Sigmoid colon (tissue), 7 donors: ENCODE results near the gene SIGLEC12. TPM values are rescaled to one million over a fixed set of nuclear protein-coding genes. Genes with fewer than 3 reads are reported as not detected.

ENCODE experiments used
- DNase-seq: peaks from one replicate; pipeline ENCODE4 v3.0.0-alpha.2; 2019
- H3K27ac ChIP-seq, 4 donors: fragments of 200-600 bp; sonication (generic); one replicate each; pipeline ENCODE4 v1.5.1; 2016 to 2019; ENCODE audit warnings: mild to moderate bottlenecking in 1 of 4
- H3K27me3 ChIP-seq, 3 donors: fragments of 200-600 bp; sonication (generic); one replicate each; pipeline ENCODE4 v1.5.1; 2019; ENCODE audit warnings: mild to moderate bottlenecking in 1 of 3
- H3K36me3 ChIP-seq, 4 donors: fragments of 200-600 bp; sonication (generic); one replicate each; pipeline ENCODE4 v1.5.1; 2016 to 2019
- H3K4me1 ChIP-seq, 4 donors: fragments of 200-600 bp; sonication (generic); one replicate each; pipeline ENCODE4 v1.5.1; 2017 to 2019
- H3K4me3 ChIP-seq, 4 donors: fragments of 200-600 bp; sonication (generic); one replicate each; pipeline ENCODE4 v1.5.1; 2017 to 2019; ENCODE audit warnings: mild to moderate bottlenecking in 2 of 4, moderate library complexity in 1 of 4
- H3K9me3 ChIP-seq, 4 donors: fragments of 200-600 bp in 3 of 4; sonication (generic) in 3 of 4; one replicate each; pipeline versions ENCODE4 v1.5.1 to v1.6.1; 2013 to 2019
- CTCF ChIP-seq, 4 experiments: fragments of 450-650 bp in 3 of 4; fragments of 200-600 bp in 1 of 4; IDR thresholded peaks; one replicate each; pipeline ENCODE4 v1.5.1; 2016 to 2019; ENCODE audit warnings: antibody characterized with exemption in 4 of 4, mild to moderate bottlenecking in 3 of 4, moderate library complexity in 2 of 4
- EP300 ChIP-seq, 4 donors: sonication (generic); formaldehyde crosslinking; IDR thresholded peaks; one replicate each; pipeline ENCODE4 v1.6.1; 2017; ENCODE audit warnings: antibody characterized with exemption in 4 of 4
- POLR2A ChIP-seq, 2 donors: fragments of 450-650 bp; IDR thresholded peaks; one replicate each; pipeline ENCODE4 v1.6.1; 2016; ENCODE audit warnings: antibody characterized with exemption in 2 of 2, mild to moderate bottlenecking in 2 of 2, moderate library complexity in 2 of 2
- POLR2AphosphoS5 ChIP-seq, 4 donors: sonication (generic); formaldehyde crosslinking; IDR thresholded peaks; one replicate each; pipeline ENCODE4 v1.6.1; 2017; ENCODE audit warnings: antibody characterized with exemption in 4 of 4
- WGBS, 2 donors: extraction: QIAGEN DNeasy Blood & Tissue Kit; methylation state at CpG; one replicate each; pipeline ENCODE4 v1.1.7; 2013; 5-methylcytosine and 5-hydroxymethylcytosine counted together
- intact Hi-C: fragments of 100-400 bp; cut with DNase I; formaldehyde crosslinking; loops from one replicate; pipeline ENCODE4 v1.15.1; 2023
- polyA plus RNA-seq, 3 donors: library from polyadenylated mRNA; stranded (reverse); fragments of 200-250 nt; gene quantifications; one replicate each; pipeline ENCODE4 v1.2.3, GENCODE V29; 2013
- total RNA-seq, 4 donors: library from RNA; depleted of rRNA; stranded (reverse); fragments of >200 nt; gene quantifications; one replicate each; pipeline ENCODE4 v1.1.0, GENCODE V29; 2016
- donor health status: healthy with polysubstance abuse.
- donor health status: Bipolar disorder and iron deficiency.
- donor health status: healthy.

The SIGLEC12 gene
- total and polyA plus RNA-seq, 7 donors: 0.16 to 11.6 (median 0.86) TPM; not detected in 4

GRCh38 chr19:51478381-51479234, 23.0 kb downstream of the SIGLEC12 start, which contains the start of gene CEACAM18:
Gene CEACAM18, plus strand, starts transcription at chr19:51478539.
- Histone ChIP-seq H3K9me3 (no peaks in the 10 kb centered on the region), H3K4me3 (no peak within 1 kb of the TSS), H3K27ac (no peak within 1 kb of the TSS), H3K36me3 (no peaks in the 10 kb centered on the region), H3K4me1 (peaks cover 0 to 14% (median 5%) of the 10 kb centered on the region in 4 donors), H3K27me3 (peaks cover 0 to 16% (median 12%) of the 10 kb centered on the region in 3 donors)
- intact Hi-C loops: no loop called here
- WGBS, 2 donors: 51 to 57% methylated on average over 17 of the region's 17 CpGs
- DNase-seq: peak; percentile 27
- no peak for TF ChIP-seq CTCF (IDR thresholded peaks at IDR 0.05)
- no peak for TF ChIP-seq POLR2A (IDR thresholded peaks at IDR 0.05)
- no peak for TF ChIP-seq POLR2AphosphoS5 (IDR thresholded peaks at IDR 0.05)
- no peak for TF ChIP-seq EP300 (IDR thresholded peaks at IDR 0.05)

DNA sequence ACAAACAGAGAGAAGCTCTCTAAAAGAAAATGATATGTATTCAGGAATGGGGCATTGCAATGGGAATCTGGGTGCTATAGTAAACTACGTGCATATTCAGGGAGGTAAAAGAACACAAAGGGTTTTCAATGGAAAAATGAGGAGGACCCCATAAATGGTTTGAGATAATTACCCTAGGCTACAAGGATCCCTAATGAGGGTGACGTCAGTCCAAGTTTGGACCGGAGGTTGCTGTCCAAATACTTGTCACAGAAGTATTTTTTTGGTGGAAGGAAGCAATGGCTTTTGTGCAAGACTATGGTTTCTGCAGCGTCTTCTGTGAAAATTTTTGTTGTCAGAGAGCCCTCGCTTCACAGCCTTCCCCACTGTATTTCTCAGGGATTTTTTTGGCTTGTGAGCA, 24.3 kb downstream of the SIGLEC12 start:
- 59 to 69% methylated on average over 5 of the region's 5 CpGs for WGBS, 2 donors
- H3K27me3 ChIP-seq: peaks cover 0 to 20% (median 16%) of the 10 kb centered on the region in 3 donors

GRCh38 chr19:51476164-51476563, 25.4 kb downstream of the SIGLEC12 start:
- Histone ChIP-seq H3K36me3 (no peaks in the 10 kb centered on the region), H3K4me1 (no peaks in the 10 kb centered on the region), H3K27me3 (peaks cover 0 to 28% (median 16%) of the 10 kb centered on the region in 3 donors), H3K4me3 (no peak overlapping the region), H3K9me3 (no peaks in the 10 kb centered on the region), H3K27ac (no peak overlapping the region)
- intact Hi-C loops: no loop called here
- TF ChIP-seq CTCF (IDR thresholded peaks at IDR 0.05) (no peak), EP300 (IDR thresholded peaks at IDR 0.05) (no peak), POLR2A (IDR thresholded peaks at IDR 0.05) (no peak), POLR2AphosphoS5 (IDR thresholded peaks at IDR 0.05) (no peak)
- no peak for DNase-seq
- 77 to 90% methylated on average over 3 of the region's 3 CpGs for WGBS, 2 donors

More for the DNA sequence above, 24.3 kb downstream of the SIGLEC12 start:
- H3K36me3 ChIP-seq: no peaks in the 10 kb centered on the region
- TF ChIP-seq CTCF (IDR thresholded peaks at IDR 0.05) (no peak), POLR2A (IDR thresholded peaks at IDR 0.05) (no peak), EP300 (IDR thresholded peaks at IDR 0.05) (no peak), POLR2AphosphoS5 (IDR thresholded peaks at IDR 0.05) (no peak)
- no peak overlapping the region for H3K4me3 ChIP-seq
- H3K9me3 ChIP-seq: no peaks in the 10 kb centered on the region
- intact Hi-C loops: no loop called here
- no peak overlapping the region for H3K27ac ChIP-seq
- DNase-seq: no peak
- H3K4me1 ChIP-seq: peaks cover 0 to 9% (median 4%) of the 10 kb centered on the region in 4 donors

- no peaks in the 10 kb centered on the region for H3K36me3 ChIP-seq
- intact Hi-C loops: loop anchor here (1.0 to 2.0 kb wide), 2 partner anchors 184 to 306 kb away; no protein-coding TSS in a partner anchor
- no peaks in the 10 kb centered on the region for H3K4me1 ChIP-seq
- no peak overlapping the region for H3K27ac ChIP-seq
- no peaks in the 10 kb centered on the region for H3K9me3 ChIP-seq
- 21 to 33% methylated on average over 7 of the region's 7 CpGs for WGBS, 2 donors
- H3K4me3 ChIP-seq: no peak overlapping the region
- peaks cover 0 to 20% (median under 1%) of the 10 kb centered on the region in 3 donors for H3K27me3 ChIP-seq
- TF ChIP-seq POLR2AphosphoS5 (IDR thresholded peaks at IDR 0.05) (no peak), CTCF (IDR thresholded peaks at IDR 0.05) (peak; percentile 44 to 80 (median 71))
- DNase-seq: peak; percentile 79
Observed at GRCh38 chr19:51473009-51473707, 28.4 kb downstream of the SIGLEC12 start.
